ENCODE data around the gene HOXD3.

HOXD3 gene

GRCh38 chr2:176181551-176181950 is 24.4 kb downstream of the HOXD3 start:
- DNase-seq = no peak

- no peak for DNase-seq
These were observed 25.6 kb downstream of the HOXD3 start for GRCh38 chr2:176182671-176183070.

GRCh38 chr2:176184749-176185148 is 27.6 kb downstream of the HOXD3 start:
- DNase-seq = no peak

DNA sequence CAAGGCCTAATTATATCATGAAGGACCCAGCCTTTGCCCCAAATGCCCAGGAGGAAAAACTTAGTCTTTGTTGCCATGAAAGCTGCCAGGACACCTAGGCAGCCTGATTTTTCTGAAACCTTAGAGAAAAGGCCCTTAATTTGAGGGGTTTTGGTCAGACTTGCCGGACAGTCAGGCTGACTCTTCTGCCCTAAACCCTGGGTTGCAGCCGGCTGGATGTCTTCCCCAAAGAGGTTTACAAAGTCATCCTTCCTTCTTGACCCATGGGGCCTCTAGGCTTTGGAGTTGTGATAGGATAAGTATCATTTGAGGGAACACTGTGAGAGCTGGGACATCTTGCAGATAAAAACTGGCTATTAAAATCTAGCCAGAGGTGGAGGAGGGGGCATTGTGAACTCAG is 28.9 kb downstream of the HOXD3 start:
- no peak for DNase-seq

- DNase-seq = peak; percentile 57
These were observed 30.2 kb downstream of the HOXD3 start for GRCh38 chr2:176187200-176187898.

- DNase-seq = peak; percentile 70
These were observed 31.0 kb downstream of the HOXD3 start, which contains the start of gene HOXD1 for GRCh38 chr2:176187899-176188773. TSS of gene HOXD1 (plus strand) at chr2:176188668. CDS start at chr2:176188802, 134 bp downstream.

DNA sequence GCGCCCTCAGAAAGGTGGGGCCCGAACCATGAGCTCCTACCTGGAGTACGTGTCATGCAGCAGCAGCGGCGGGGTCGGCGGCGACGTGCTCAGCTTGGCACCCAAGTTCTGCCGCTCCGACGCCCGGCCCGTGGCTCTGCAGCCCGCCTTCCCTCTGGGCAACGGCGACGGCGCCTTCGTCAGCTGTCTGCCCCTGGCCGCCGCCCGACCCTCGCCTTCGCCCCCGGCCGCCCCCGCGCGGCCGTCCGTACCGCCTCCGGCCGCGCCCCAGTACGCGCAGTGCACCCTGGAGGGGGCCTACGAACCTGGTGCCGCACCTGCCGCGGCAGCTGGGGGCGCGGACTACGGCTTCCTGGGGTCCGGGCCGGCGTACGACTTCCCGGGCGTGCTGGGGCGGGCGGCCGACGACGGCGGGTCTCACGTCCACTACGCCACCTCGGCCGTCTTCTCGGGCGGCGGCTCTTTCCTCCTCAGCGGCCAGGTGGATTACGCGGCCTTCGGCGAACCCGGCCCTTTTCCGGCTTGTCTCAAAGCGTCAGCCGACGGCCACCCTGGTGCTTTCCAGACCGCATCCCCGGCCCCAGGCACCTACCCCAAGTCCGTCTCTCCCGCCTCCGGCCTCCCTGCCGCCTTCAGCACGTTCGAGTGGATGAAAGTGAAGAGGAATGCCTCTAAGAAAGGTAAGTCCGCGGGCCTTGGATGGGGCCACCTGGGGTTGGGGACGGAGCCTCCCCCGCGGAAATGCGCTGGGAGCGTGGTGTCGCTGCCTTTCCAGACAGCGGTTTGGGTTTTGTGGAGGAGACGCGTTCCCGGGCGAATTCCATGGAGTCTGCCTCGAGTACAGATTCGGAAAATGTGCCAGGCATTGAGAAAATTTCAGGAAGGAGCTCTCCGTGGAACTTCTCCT is 31.9 kb downstream of the HOXD3 start:
- DNase-seq = no peak

- DNase-seq = no peak
These were observed 32.9 kb downstream of the HOXD3 start for GRCh38 chr2:176189681-176190641.

GRCh38 chr2:176192351-176192750 is 35.2 kb downstream of the HOXD3 start:
- no peak for DNase-seq

- no peak for DNase-seq
These were observed 35.9 kb downstream of the HOXD3 start for GRCh38 chr2:176193048-176193447.

GRCh38 chr2:176199902-176200301 is 42.8 kb downstream of the HOXD3 start:
- no peak for DNase-seq

DNA sequence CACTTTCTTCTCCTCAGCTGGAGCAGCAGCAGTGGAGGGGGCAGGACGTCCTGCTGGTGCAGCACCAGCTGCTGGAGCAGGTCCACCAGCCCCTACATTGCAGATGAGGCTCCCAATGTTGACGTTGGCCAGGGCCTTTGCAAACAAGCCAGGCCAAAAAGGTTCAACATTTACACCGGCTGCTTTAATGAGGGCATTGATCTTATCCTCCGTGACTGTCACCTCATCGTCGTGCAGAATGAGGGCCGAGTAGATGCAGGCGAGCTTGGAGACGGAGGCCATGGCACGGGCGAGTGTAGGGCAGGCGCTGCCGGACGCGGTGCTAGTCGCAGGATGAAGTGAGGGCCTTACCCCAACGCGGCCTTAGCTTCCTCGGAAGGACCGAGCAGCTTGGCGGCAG is 43.9 kb downstream of the HOXD3 start:
- no peak for DNase-seq

DNA sequence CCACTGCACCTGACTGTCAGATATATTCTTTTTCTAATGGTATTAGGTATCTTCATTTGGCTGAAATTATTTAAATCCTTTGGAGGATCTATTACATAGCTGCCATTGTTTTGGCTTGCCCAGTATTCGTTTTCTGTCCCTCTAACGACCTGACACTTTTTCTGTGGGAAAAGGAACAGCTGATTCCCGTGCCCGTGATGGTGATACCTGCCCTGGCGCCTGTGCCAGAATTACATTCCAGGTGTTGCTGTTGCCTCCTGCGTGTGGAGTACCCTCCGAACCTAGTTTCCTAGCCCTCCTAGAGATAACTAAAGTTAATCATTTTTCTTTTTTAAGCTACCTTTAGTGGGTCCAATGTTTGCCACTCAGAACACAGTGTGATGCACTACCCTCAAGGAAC is 45.4 kb downstream of the HOXD3 start:
- no peak for DNase-seq

DNA sequence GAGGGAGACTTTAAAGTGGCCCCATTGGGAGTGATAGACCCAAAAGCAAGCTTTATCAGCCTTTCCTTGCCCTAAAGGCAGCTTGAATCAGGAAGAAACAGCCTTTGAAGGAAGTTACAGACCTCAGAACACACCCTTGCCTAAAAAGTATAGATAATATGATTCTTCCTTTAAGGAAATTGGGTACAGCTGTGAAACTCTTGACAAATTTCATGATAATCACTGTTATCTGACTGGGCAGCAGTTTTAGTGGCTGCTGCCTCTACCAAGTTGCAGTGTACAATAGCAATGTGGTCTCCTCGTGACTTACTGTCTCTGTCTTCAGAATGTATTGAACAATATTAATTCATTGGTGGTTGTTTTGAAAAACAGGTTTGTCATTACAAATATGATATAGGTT is 48.0 kb downstream of the HOXD3 start:
- DNase-seq = no peak

GRCh38 chr2:176206136-176206535 is 49.0 kb downstream of the HOXD3 start:
- DNase-seq = no peak

GRCh38 chr2:176206682-176207081 is 49.6 kb downstream of the HOXD3 start:
- no peak for DNase-seq

GRCh38 chr2:176211110-176211509 is 54.0 kb downstream of the HOXD3 start:
- no peak for DNase-seq

- DNase-seq = no peak
These were observed 55.2 kb downstream of the HOXD3 start for GRCh38 chr2:176212276-176212675.

- no peak for DNase-seq
These were observed 56.3 kb downstream of the HOXD3 start for GRCh38 chr2:176213406-176213805.
